Osteoblast (primary cell): ENCODE results near the gene FAM241B. TPM values are rescaled to one million over a fixed set of nuclear protein-coding genes. Genes with fewer than 3 reads are reported as not detected.

Experiments used
- DNase-seq: peaks from one replicate; pipeline ENCODE4 v3.0.0; 2011; ENCODE audit warnings: low spot score, mixed read lengths; ENCODE audit not compliant: insufficient read length; ENCODE audit errors: missing footprints
- H2AFZ ChIP-seq: 2 replicates; pipeline ENCODE4 v1.6.0; 2011; ENCODE audit warnings: mild to moderate bottlenecking, low read length
- H3K27ac ChIP-seq: 2 replicates; pipeline ENCODE4 v1.5.1; 2011; ENCODE audit warnings: mild to moderate bottlenecking, low read depth, low read length, moderate library complexity
- H3K27me3 ChIP-seq: 2 replicates; pipeline ENCODE4 v1.6.0; 2012; ENCODE audit warnings: mild to moderate bottlenecking, control low read depth, inconsistent platforms, low read length, moderate library complexity; ENCODE audit not compliant: insufficient read depth
- H3K36me3 ChIP-seq: 2 replicates; pipeline ENCODE4 v1.5.1; 2011; ENCODE audit warnings: mild to moderate bottlenecking, low read length, control low read depth, moderate library complexity; ENCODE audit not compliant: insufficient read depth
- H3K4me1 ChIP-seq: 2 replicates; pipeline ENCODE4 v1.5.1; 2011; ENCODE audit warnings: mild to moderate bottlenecking, low read length, control low read depth, moderate library complexity; ENCODE audit not compliant: insufficient read depth
- H3K4me2 ChIP-seq: 2 replicates; pipeline ENCODE4 v1.6.0; 2011; ENCODE audit warnings: mild to moderate bottlenecking, low read length; ENCODE audit not compliant: insufficient read depth
- H3K4me3 ChIP-seq: fragments of 200-600 bp; sonication (generic); 3 replicates; pipeline ENCODE4 v1.5.1; 2012; ENCODE audit warnings: mild to moderate bottlenecking, low read length, inconsistent platforms; ENCODE audit not compliant: insufficient read depth
- H3K79me2 ChIP-seq: 2 replicates; pipeline ENCODE4 v1.6.0; 2012; ENCODE audit warnings: mild to moderate bottlenecking, low read length, control low read depth, inconsistent platforms; ENCODE audit not compliant: insufficient read depth
- H3K9me3 ChIP-seq: 2 replicates; pipeline ENCODE4 v1.5.1; 2011; ENCODE audit warnings: low read depth, low read length, control low read depth
- H4K20me1 ChIP-seq: 2 replicates; pipeline ENCODE4 v1.6.0; 2012; ENCODE audit warnings: mild to moderate bottlenecking, low read length, control low read depth; ENCODE audit not compliant: insufficient read depth
- CTCF ChIP-seq: IDR thresholded peaks from 2 replicates; pipeline ENCODE4 v1.5.1; 2011; ENCODE audit warnings: mild to moderate bottlenecking, low read depth, low read length, moderate library complexity; ENCODE audit errors: extremely low read depth
- total RNA-seq: library from RNA; depleted of rRNA; stranded (reverse); fragments of >200 nt; gene quantifications from 2 replicates; pipeline ENCODE4 v1.2.3, GENCODE V29; 2012

FAM241B gene
- total RNA-seq, 1 donor: 0.36 TPM

- Histone ChIP-seq H3K27ac (no peak overlapping the region), H3K36me3 (no peaks in the 10 kb centered on the region), H2AFZ (no peak overlapping the region), H3K4me1 (no peaks in the 10 kb centered on the region), H3K79me2 (no peaks in the 10 kb centered on the region), H4K20me1 (no peaks in the 10 kb centered on the region), H3K9me3 (no peaks in the 10 kb centered on the region), H3K27me3 (peaks cover 17% of the 10 kb centered on the region), H3K4me3 (no peak overlapping the region), H3K4me2 (no peak overlapping the region)
- no peak for TF ChIP-seq CTCF
- DNase-seq: peak; percentile 80
These were observed 3.9 kb downstream of the FAM241B start for GRCh38 chr10:69633673-69634635.

GRCh38 chr10:69634759-69635425 lies 4.8 kb downstream of the FAM241B start:
- H3K79me2 ChIP-seq: no peaks in the 10 kb centered on the region
- no peaks in the 10 kb centered on the region for H3K36me3 ChIP-seq
- no peak overlapping the region for H2AFZ ChIP-seq
- H3K4me2 ChIP-seq: no peak overlapping the region
- H3K27ac ChIP-seq: no peak overlapping the region
- no peak overlapping the region for H3K4me3 ChIP-seq
- peak; percentile 65 for DNase-seq
- H3K27me3 ChIP-seq: peaks cover 10% of the 10 kb centered on the region
- no peak for TF ChIP-seq CTCF
- H3K4me1 ChIP-seq: no peaks in the 10 kb centered on the region
- H4K20me1 ChIP-seq: no peaks in the 10 kb centered on the region
- no peaks in the 10 kb centered on the region for H3K9me3 ChIP-seq

- no peaks in the 10 kb centered on the region for H3K4me1 ChIP-seq
- TF ChIP-seq CTCF: no peak
- no peak overlapping the region for H3K27ac ChIP-seq
- no peak overlapping the region for H2AFZ ChIP-seq
- no peaks in the 10 kb centered on the region for H4K20me1 ChIP-seq
- no peaks in the 10 kb centered on the region for H3K79me2 ChIP-seq
- peak; percentile 58 for DNase-seq
- no peaks in the 10 kb centered on the region for H3K9me3 ChIP-seq
- no peak overlapping the region for H3K4me2 ChIP-seq
- peaks cover 10% of the 10 kb centered on the region for H3K27me3 ChIP-seq
- no peaks in the 10 kb centered on the region for H3K36me3 ChIP-seq
- no peak overlapping the region for H3K4me3 ChIP-seq
These were observed 5.6 kb downstream of the FAM241B start for GRCh38 chr10:69635428-69636272.

- Histone ChIP-seq H2AFZ (no peak overlapping the region), H3K9me3 (no peaks in the 10 kb centered on the region), H3K79me2 (no peaks in the 10 kb centered on the region), H3K27ac (no peak overlapping the region), H4K20me1 (no peaks in the 10 kb centered on the region), H3K4me1 (no peaks in the 10 kb centered on the region), H3K4me2 (no peak overlapping the region), H3K27me3 (peaks cover 5% of the 10 kb centered on the region), H3K36me3 (no peaks in the 10 kb centered on the region), H3K4me3 (no peak overlapping the region)
- DNase-seq: peak; percentile 65
- no peak for TF ChIP-seq CTCF
These were observed 6.2 kb downstream of the FAM241B start for GRCh38 chr10:69636273-69636575.
